H1 (cell line): ENCODE measurements around the gene STRN4.

Source experiments
- CHD1 ChIP-seq: IDR thresholded peaks from 2 replicates; pipeline ENCODE4 v1.6.1; 2012; ENCODE audit warnings: low read depth, low read length, improper control_type of control experiment
- CHD2 ChIP-seq: IDR thresholded peaks from 2 replicates; pipeline ENCODE4 v1.6.1; 2012; ENCODE audit warnings: low read length, improper control_type of control experiment
- EP300 ChIP-seq, 2 experiments: IDR thresholded peaks; 1 replicate in 1 of 2; 2 replicates in 1 of 2; pipeline ENCODE4 v1.6.1; 2011 to 2012; ENCODE audit warnings: low read depth in 2 of 2, low read length in 2 of 2, mild to moderate bottlenecking in 2 of 2, borderline replicate concordance in 1 of 2, inconsistent platforms in 1 of 2, moderate library complexity in 1 of 2
- GABPA ChIP-seq: IDR thresholded peaks from 2 replicates; pipeline ENCODE4 v1.6.1; 2011; ENCODE audit warnings: mild to moderate bottlenecking, low read length, moderate library complexity, borderline replicate concordance; ENCODE audit not compliant: insufficient read depth
- HDAC2 ChIP-seq, 2 experiments: fragments of 300-600 bp in 1 of 2; sonication (generic) in 1 of 2; IDR thresholded peaks; 2 replicates each; pipeline ENCODE4 v1.6.1; 2011 to 2012; ENCODE audit warnings: low read depth in 2 of 2, low read length in 2 of 2, mild to moderate bottlenecking in 2 of 2, moderate library complexity in 2 of 2, borderline replicate concordance in 1 of 2, inconsistent platforms in 1 of 2
- JUND ChIP-seq: IDR thresholded peaks from 2 replicates; pipeline ENCODE4 v1.6.1; 2011; ENCODE audit warnings: mild to moderate bottlenecking, improper control_type of control experiment, low read length
- MAFK ChIP-seq: IDR thresholded peaks from 2 replicates; pipeline ENCODE4 v1.6.1; 2012; ENCODE audit warnings: low read depth, mild to moderate bottlenecking, improper control_type of control experiment, low read length
- POLR2A ChIP-seq, 2 experiments: IDR thresholded peaks; 1 replicate in 1 of 2; 2 replicates in 1 of 2; pipeline ENCODE4 v1.6.1; 2011; ENCODE audit warnings: low read depth in 2 of 2, low read length in 2 of 2, mild to moderate bottlenecking in 2 of 2; ENCODE audit errors: control extremely low read depth in 1 of 2
- POLR2AphosphoS5 ChIP-seq: IDR thresholded peaks from 2 replicates; pipeline ENCODE4 v1.6.1; 2011; ENCODE audit warnings: low read depth, low read length
- USF2 ChIP-seq: IDR thresholded peaks from 2 replicates; pipeline ENCODE4 v1.6.1; 2011; ENCODE audit warnings: low read length, improper control_type of control experiment
- ZNF274 ChIP-seq: IDR thresholded peaks from 2 replicates; pipeline ENCODE4 v1.7.0; 2012; ENCODE audit warnings: low read length, borderline replicate concordance; ENCODE audit errors: extremely low read depth
- TF ChIP-seq, protein P1 (sequence below), 3 experiments: IDR thresholded peaks; 1 replicate in 2 of 3; 2 replicates in 1 of 3; pipeline versions ENCODE4 v1.5.1 to v1.6.1; 2011; ENCODE audit warnings: low read length in 3 of 3, mild to moderate bottlenecking in 3 of 3, inconsistent platforms in 2 of 3, low read depth in 1 of 3, moderate library complexity in 1 of 3; ENCODE audit not compliant: insufficient read depth in 1 of 3; ENCODE audit errors: control extremely low read depth in 1 of 3

DNA sequence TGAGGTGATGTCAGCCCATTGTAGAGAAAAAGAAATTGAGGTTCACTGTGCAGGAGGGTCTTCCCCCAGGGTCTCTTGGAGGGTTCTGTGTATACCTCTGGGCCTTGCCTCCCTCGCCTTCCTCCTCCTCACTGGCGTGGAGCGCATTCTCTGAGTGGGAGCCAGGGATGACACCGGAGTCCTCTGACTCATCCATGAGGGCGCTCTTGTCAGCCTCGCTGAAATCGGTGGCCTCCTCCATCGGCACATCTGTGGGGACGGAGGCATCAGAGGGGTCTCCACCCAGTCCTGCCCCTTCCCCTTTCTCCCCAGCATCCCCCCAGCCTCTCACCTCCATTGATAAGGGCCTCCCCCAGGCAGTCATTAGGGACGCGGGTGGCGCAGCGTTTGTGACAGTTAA lies 45.5 kb downstream of the STRN4 start:
- TF ChIP-seq CHD1 = no peak
- no peak for TF ChIP-seq HDAC2 (IDR thresholded peaks at IDR 0.05; ENCODE audit: borderline replicate concordance in 1 of 2, low read depth in 2 of 2, low read length in 2 of 2)
- no peak for TF ChIP-seq USF2
- no peak for TF ChIP-seq POLR2A (IDR thresholded peaks at IDR 0.05; ENCODE audit: control extremely low read depth in 1 of 2, low read depth in 2 of 2, low read length in 2 of 2)
- TF ChIP-seq, protein P1, sequence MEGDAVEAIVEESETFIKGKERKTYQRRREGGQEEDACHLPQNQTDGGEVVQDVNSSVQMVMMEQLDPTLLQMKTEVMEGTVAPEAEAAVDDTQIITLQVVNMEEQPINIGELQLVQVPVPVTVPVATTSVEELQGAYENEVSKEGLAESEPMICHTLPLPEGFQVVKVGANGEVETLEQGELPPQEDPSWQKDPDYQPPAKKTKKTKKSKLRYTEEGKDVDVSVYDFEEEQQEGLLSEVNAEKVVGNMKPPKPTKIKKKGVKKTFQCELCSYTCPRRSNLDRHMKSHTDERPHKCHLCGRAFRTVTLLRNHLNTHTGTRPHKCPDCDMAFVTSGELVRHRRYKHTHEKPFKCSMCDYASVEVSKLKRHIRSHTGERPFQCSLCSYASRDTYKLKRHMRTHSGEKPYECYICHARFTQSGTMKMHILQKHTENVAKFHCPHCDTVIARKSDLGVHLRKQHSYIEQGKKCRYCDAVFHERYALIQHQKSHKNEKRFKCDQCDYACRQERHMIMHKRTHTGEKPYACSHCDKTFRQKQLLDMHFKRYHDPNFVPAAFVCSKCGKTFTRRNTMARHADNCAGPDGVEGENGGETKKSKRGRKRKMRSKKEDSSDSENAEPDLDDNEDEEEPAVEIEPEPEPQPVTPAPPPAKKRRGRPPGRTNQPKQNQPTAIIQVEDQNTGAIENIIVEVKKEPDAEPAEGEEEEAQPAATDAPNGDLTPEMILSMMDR (IDR thresholded peaks at IDR 0.05; ENCODE audit: control extremely low read depth in 1 of 3, insufficient read depth in 1 of 3, low read depth in 1 of 3, low read length in 3 of 3) = no peak
- no peak for TF ChIP-seq ZNF274
- TF ChIP-seq POLR2AphosphoS5 = no peak
- TF ChIP-seq JUND = no peak
- no peak for TF ChIP-seq MAFK
- TF ChIP-seq EP300 (IDR thresholded peaks at IDR 0.05; ENCODE audit: borderline replicate concordance in 1 of 2, low read depth in 2 of 2, low read length in 2 of 2) = no peak
- TF ChIP-seq CHD2 = no peak
- no peak for TF ChIP-seq GABPA
